GM12878 (cell line): ENCODE results near the gene RAB36. TPM values are rescaled to one million over a fixed set of nuclear protein-coding genes. Genes with fewer than 3 reads are reported as not detected.

ENCODE experiments used
- ATAC-seq: fragments of 200-7000 bp; cut with Tn5 transposase; 3 replicates; pipeline ENCODE4 v1.9.1; 2020; ENCODE audit warnings: mild to moderate bottlenecking, moderate library complexity
- BruUV-seq: library from RNA; stranded (reverse); fragments of 400-500 nt; replicated peaks from 2 replicates; lab custom pipeline; 2021; lab: Mats Ljungman, UMichigan
- CTCF ChIA-PET: fragments of 300-600 bp; sonication (Branson Sonifier 250); formaldehyde crosslinking; extraction: SDS; loops from one replicate; lab custom pipeline; 2021; ENCODE audit warnings: inconsistent platforms; lab: Yijun Ruan, JAX
- POLR2A ChIA-PET: fragments of 350-600 bp; formaldehyde crosslinking; extraction: SDS; loops from one replicate; lab custom pipeline; 2021; ENCODE audit warnings: inconsistent platforms; lab: Charles Lee
- RAD21 ChIA-PET: fragments of 300-600 bp; sonication (Branson Sonifier 250); formaldehyde crosslinking; loops from one replicate; lab custom pipeline; 2023; ENCODE audit warnings: antibody characterized with exemption; ENCODE audit not compliant: unreplicated experiment; lab: Charles Lee
- SMC1A ChIA-PET: fragments of 300-600 bp; sonication (Branson Sonifier 250); formaldehyde crosslinking; loops from one replicate; lab custom pipeline; 2023; ENCODE audit not compliant: unreplicated experiment, uncharacterized antibody; lab: Charles Lee
- DNase-seq: peaks from one replicate; pipeline ENCODE4 v3.0.0-alpha.2; 2011; ENCODE audit warnings: low read depth, low spot score
- FAIRE-seq: peaks from 3 replicates; lab custom pipeline; 2011; peaks lifted over from hg19 to GRCh38; lab: Jason Lieb, UNC
- H2AFZ ChIP-seq: 2 replicates; pipeline ENCODE4 v1.6.0; 2011; ENCODE audit warnings: low read depth, low read length, control low read depth; ENCODE audit not compliant: control insufficient read depth
- H3K27ac ChIP-seq: 2 replicates; pipeline ENCODE4 v1.5.1; 2011; ENCODE audit warnings: control low read depth; ENCODE audit not compliant: control insufficient read depth, insufficient read depth
- H3K27me3 ChIP-seq, 2 experiments: replicated peaks in 1 of 2; 2 replicates each; pipeline versions ENCODE4 v1.6.0 to v1.6.1; 2011; ENCODE audit warnings: low read length in 1 of 2; ENCODE audit not compliant: control insufficient read depth in 2 of 2, insufficient read depth in 2 of 2
- H3K36me3 ChIP-seq, 2 experiments: 2 replicates each; pipeline ENCODE4 v1.5.1; 2011; ENCODE audit warnings: low read length in 1 of 2; ENCODE audit not compliant: control insufficient read depth in 2 of 2, insufficient read depth in 2 of 2
- H3K4me1 ChIP-seq: 2 replicates; pipeline ENCODE4 v1.6.1; 2011; ENCODE audit warnings: mild to moderate bottlenecking, low read length, moderate library complexity, mixed read lengths; ENCODE audit not compliant: control insufficient read depth, insufficient read depth
- H3K4me2 ChIP-seq: 2 replicates; pipeline ENCODE4 v1.6.0; 2011; ENCODE audit warnings: control low read depth; ENCODE audit not compliant: control insufficient read depth, insufficient read depth
- H3K4me3 ChIP-seq: fragments of 200-600 bp; sonication (generic); 2 replicates; pipeline ENCODE4 v1.5.1; 2016
- H3K79me2 ChIP-seq: 2 replicates; pipeline ENCODE4 v1.6.0; 2011; ENCODE audit warnings: low read length; ENCODE audit not compliant: control insufficient read depth, insufficient read depth
- H3K9ac ChIP-seq: 2 replicates; pipeline ENCODE4 v1.8.0; 2011; ENCODE audit warnings: low read length, control low read depth, mixed read lengths; ENCODE audit not compliant: control insufficient read depth, insufficient read depth
- H3K9me3 ChIP-seq: replicated peaks from 3 replicates; pipeline ENCODE4 v1.5.1; 2011; ENCODE audit warnings: mild to moderate bottlenecking, low read length; ENCODE audit not compliant: control insufficient read depth, insufficient read depth
- H4K20me1 ChIP-seq: 2 replicates; pipeline ENCODE4 v1.6.0; 2011; ENCODE audit not compliant: control insufficient read depth, insufficient read depth
- CBFB ChIP-seq: IDR thresholded peaks from 2 replicates; pipeline ENCODE4 v1.6.1; 2016; ENCODE audit warnings: antibody characterized with exemption, low read depth
- CREB1 ChIP-seq: IDR thresholded peaks from 2 replicates; pipeline ENCODE4 v1.6.1; 2012; ENCODE audit warnings: low read depth, mild to moderate bottlenecking, inconsistent platforms
- ELK1 ChIP-seq: IDR thresholded peaks from 2 replicates; pipeline ENCODE4 v1.6.1; 2012; ENCODE audit warnings: low read depth, low read length, improper control_type of control experiment
- IKZF1 ChIP-seq: fragments of 450-650 bp; conservative IDR thresholded peaks from 2 replicates; pipeline ENCODE4 v1.6.1; 2017; ENCODE audit warnings: antibody characterized with exemption, mild to moderate bottlenecking
- KLF5 ChIP-seq: fragments of 450-650 bp; IDR thresholded peaks from 2 replicates; pipeline ENCODE4 v1.6.1; 2014; ENCODE audit warnings: mild to moderate bottlenecking; ENCODE audit not compliant: partially characterized antibody
- LARP7 ChIP-seq: fragments of 450-650 bp; IDR thresholded peaks from 2 replicates; pipeline ENCODE4 v1.6.1; 2017; ENCODE audit warnings: mild to moderate bottlenecking
- MTA2 ChIP-seq: fragments of 450-650 bp; IDR thresholded peaks from 2 replicates; pipeline ENCODE4 v1.6.1; 2016; ENCODE audit warnings: low read depth, mild to moderate bottlenecking, moderate library complexity
- SUZ12 ChIP-seq: fragments of 200-600 bp; sonication (generic); IDR thresholded peaks from one replicate; pipeline ENCODE4 v1.6.1; 2018; ENCODE audit warnings: antibody characterized with exemption, mild to moderate bottlenecking; ENCODE audit not compliant: unreplicated experiment
- ZNF207 ChIP-seq: fragments of 450-650 bp; IDR thresholded peaks from 2 replicates; pipeline ENCODE4 v1.6.1; 2014; ENCODE audit warnings: antibody characterized with exemption, mild to moderate bottlenecking, borderline replicate concordance
- WGBS: methylation state at CpG from one replicate; pipeline ENCODE4 v1.1.6; 2016; ENCODE audit warnings: low lambda C conversion rate; ENCODE audit not compliant: insufficient replicate concordance, insufficient coverage; ENCODE audit errors: missing lambda C conversion rate; 5-methylcytosine and 5-hydroxymethylcytosine counted together
- in situ Hi-C: fragments of 300-500 bp; cut with MboI; formaldehyde crosslinking; loops from 9 replicates; pipeline ENCODE4 v1.14.3; 2018; ENCODE audit warnings: mixed read lengths
- intact Hi-C: fragments of 100-400 bp; cut with micrococcal nuclease; formaldehyde crosslinking; loops from one replicate; pipeline ENCODE4 v1.14.2; 2022; ENCODE audit not compliant: unreplicated experiment
- polyA plus RNA-seq, 11 experiments: library from polyadenylated mRNA; depleted of rRNA in 4 of 11; unstranded in 6 of 11; stranded (reverse) in 5 of 11; fragments of >200 nt; fragmentation: Nextera tagmentation in 4 of 11; fragmentation: Illumina TruSeq in 1 of 11; extraction: Ambion mirVana in 4 of 11; extraction: Trizol in 1 of 11; gene quantifications; 1 replicate in 1 of 11; 2 replicates in 10 of 11; pipeline versions ENCODE4 v1.2.1 to v1.2.3, GENCODE V29; 2011 to 2016; ENCODE audit warnings: inconsistent platforms in 2 of 11, missing spikeins in 2 of 11, low read depth in 1 of 11
- total RNA-seq, 4 experiments: library from RNA; depleted of rRNA in 3 of 4; stranded (reverse); fragments of >200 nt in 3 of 4; fragmentation: Illumina TruSeq in 1 of 4; extraction: Trizol in 1 of 4; gene quantifications; 2 replicates each; pipeline versions ENCODE4 v1.2.1 to v1.2.3, GENCODE V29; 2013 to 2021
- TF ChIP-seq, protein P1 (sequence below): IDR thresholded peaks from 2 replicates; pipeline ENCODE4 v1.6.1; 2012; ENCODE audit warnings: low read depth, low read length, improper control_type of control experiment
- TF ChIP-seq, protein P2 (sequence below): fragments of 450-650 bp; IDR thresholded peaks from 2 replicates; pipeline ENCODE4 v1.6.1; 2017; ENCODE audit warnings: antibody characterized with exemption, mild to moderate bottlenecking, moderate library complexity

Gene RAB36
- total and polyA plus RNA-seq, 10 of the 15 experiments (the other 5 are each of a cell fraction or from before 2014, with no cell fraction given): 0.31 to 2.7 (median 1.1) TPM

DNA sequence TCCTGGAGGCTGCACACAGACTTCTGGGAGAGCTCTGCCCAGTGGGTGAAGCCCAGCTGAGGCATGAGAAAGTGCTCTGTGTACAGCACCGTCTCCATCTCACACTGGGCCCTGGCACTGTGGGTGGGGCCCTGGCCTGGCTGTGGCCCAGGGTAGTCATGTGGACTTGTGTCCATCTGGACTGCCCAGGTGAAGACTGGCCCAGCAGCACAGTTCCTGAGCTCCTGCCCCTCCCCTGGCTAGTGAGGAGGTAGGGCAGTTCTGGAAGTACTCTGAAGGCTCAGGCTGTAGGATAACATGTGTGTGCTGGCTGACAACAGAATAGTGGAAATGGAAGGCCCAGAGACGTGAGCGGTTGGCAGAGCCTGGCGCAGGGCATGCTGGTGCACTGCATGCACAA lies 38.9 kb upstream of the RAB36 start:
- ChIA-PET CTCF (interaction anchor here (2.6 to 3.3 kb wide), 2 partner anchors 21 to 146 kb away, joined by 8 to 11 read pairs; no protein-coding TSS in a partner anchor), RAD21 (no interaction called here), SMC1A (interaction anchor here (0.6 to 1.0 kb wide), 2 partner anchors 146 to 279 kb away, joined by 3 to 4 read pairs; no protein-coding TSS in a partner anchor), POLR2A (no interaction called here)
- no peaks in the 10 kb centered on the region for H4K20me1 ChIP-seq
- H3K4me3 ChIP-seq: no peak overlapping the region
- H3K4me1 ChIP-seq: no peaks in the 10 kb centered on the region
- 38% methylated on average over 4 of the region's 4 CpGs for WGBS
- DNase-seq (no peak), FAIRE-seq (no peak), ATAC-seq (no peak)
- no peak overlapping the region for H3K4me2 ChIP-seq
- in situ Hi-C loops (no loop called here), intact Hi-C loops (no loop called here)
- BruUV-seq: no TSS peak
- H3K36me3 ChIP-seq: no peaks in the 10 kb centered on the region; a peak in 1 of 4 replicates
- no peaks in the 10 kb centered on the region for H3K27me3 ChIP-seq
- H2AFZ ChIP-seq: no peak overlapping the region
- H3K9ac ChIP-seq: no peak overlapping the region
- TF ChIP-seq SUZ12 (no peak), ZNF207 (no peak), IKZF1 (no peak), CREB1 (no peak), ELK1 (no peak), MTA2 (no peak), CBFB (no peak), LARP7 (no peak), KLF5 (no peak)
- TF ChIP-seq, protein P1, sequence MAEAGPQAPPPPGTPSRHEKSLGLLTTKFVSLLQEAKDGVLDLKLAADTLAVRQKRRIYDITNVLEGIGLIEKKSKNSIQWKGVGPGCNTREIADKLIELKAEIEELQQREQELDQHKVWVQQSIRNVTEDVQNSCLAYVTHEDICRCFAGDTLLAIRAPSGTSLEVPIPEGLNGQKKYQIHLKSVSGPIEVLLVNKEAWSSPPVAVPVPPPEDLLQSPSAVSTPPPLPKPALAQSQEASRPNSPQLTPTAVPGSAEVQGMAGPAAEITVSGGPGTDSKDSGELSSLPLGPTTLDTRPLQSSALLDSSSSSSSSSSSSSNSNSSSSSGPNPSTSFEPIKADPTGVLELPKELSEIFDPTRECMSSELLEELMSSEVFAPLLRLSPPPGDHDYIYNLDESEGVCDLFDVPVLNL: no peak
- TF ChIP-seq, protein P2, sequence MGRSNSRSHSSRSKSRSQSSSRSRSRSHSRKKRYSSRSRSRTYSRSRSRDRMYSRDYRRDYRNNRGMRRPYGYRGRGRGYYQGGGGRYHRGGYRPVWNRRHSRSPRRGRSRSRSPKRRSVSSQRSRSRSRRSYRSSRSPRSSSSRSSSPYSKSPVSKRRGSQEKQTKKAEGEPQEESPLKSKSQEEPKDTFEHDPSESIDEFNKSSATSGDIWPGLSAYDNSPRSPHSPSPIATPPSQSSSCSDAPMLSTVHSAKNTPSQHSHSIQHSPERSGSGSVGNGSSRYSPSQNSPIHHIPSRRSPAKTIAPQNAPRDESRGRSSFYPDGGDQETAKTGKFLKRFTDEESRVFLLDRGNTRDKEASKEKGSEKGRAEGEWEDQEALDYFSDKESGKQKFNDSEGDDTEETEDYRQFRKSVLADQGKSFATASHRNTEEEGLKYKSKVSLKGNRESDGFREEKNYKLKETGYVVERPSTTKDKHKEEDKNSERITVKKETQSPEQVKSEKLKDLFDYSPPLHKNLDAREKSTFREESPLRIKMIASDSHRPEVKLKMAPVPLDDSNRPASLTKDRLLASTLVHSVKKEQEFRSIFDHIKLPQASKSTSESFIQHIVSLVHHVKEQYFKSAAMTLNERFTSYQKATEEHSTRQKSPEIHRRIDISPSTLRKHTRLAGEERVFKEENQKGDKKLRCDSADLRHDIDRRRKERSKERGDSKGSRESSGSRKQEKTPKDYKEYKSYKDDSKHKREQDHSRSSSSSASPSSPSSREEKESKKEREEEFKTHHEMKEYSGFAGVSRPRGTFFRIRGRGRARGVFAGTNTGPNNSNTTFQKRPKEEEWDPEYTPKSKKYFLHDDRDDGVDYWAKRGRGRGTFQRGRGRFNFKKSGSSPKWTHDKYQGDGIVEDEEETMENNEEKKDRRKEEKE: no peak
- H3K79me2 ChIP-seq: no peaks in the 10 kb centered on the region
- H3K9me3 ChIP-seq: no peaks in the 10 kb centered on the region
- H3K27ac ChIP-seq: no peak overlapping the region
